GM21737 (cell line): ENCODE measurements around the gene DNAJC28.
A peak's percentile ranks its signal among the peaks of the same experiment; 100 is the strongest.
"Not testable (repeated sequence)": the region's sequence is repeated elsewhere in the genome, so short reads cannot be mapped to it uniquely, and the experiment has no call there.

Experiments
- ATAC-seq: cut with Tn5 transposase; IDR thresholded peaks from one replicate; pipeline ENCODE4 v1.9.1; 2021; ENCODE audit warnings: mild to moderate bottlenecking, moderate library complexity; ENCODE audit not compliant: unreplicated experiment

DNAJC28 gene

DNA sequence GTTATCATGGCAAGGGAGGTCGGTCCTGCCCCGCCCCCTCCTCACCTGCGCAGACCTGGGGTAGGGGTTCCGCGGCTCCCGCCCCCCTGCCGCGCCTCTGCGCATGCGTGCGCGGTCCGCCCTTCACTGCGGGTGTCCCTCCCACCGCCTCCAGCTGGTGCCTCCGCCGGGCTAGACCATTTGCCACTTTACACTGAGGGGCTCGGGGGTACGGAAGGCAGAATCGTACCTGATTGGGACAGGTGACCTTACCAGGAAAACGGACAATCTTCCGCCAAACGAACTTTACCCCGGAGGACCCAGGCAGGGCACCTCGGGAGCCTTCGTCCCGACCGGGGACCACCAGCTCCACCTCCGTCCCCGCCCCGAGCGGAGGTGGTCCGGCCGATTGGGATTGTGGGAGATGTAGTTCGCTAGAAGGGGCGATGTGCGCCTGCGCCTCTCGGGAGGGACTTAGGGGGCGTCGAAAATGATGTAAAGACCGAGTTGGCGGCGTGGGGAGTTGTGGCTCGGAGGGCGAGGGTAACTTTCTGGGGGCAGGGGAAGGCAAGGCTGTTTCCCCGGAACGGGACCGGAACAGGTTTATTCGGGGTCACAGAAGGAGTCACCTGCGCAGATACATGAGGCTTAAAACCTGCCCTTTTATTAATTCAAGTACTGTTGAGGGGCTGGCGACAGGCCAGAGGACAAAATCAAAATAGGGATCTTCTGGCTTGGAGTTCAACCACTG is at the start of gene DNAJC28:
Gene DNAJC28, minus strand, starts transcription at position 344 of the 730 bp plus-strand sequence. CDS start 2,323 bp downstream, outside the sequence.
- peak; percentile 98 for ATAC-seq

DNA sequence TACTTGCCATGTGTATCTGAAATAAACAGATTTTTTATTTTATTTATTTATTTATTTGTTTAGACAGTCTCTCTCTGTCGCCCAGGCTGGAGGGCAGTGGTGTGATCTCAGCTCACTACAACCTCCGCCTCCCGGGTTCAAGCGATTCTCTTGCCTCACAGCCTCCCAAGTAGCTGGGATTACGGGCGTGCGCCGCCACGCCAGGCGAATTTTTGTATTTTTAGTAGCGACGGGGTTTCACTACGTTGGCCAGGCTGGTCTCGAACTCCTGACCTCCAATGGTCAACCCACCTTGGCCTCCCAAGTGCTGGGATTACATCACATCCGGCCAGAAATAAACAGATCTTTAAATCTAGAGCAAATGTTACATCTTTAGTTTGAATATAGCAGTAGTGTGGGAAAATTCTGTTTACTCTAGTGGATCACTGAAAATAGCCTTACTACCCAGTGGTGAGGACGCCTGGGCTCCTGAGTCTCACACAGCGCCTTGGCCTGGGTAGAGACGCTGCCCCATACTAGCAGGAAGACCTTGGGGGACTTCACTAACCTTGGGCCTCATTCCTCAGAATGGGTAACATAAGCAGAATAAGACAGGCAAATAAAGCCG is 49.7 kb upstream of the DNAJC28 start:
- ATAC-seq = no peak

GRCh38 chr21:33540711-33541104 is 49.2 kb upstream of the DNAJC28 start:
- ATAC-seq = no peak

- no peak for ATAC-seq
Measured at GRCh38 chr21:33539616-33540015, 48.1 kb upstream of the DNAJC28 start.

GRCh38 chr21:33537212-33537611 is 45.7 kb upstream of the DNAJC28 start:
- ATAC-seq = no peak

DNA sequence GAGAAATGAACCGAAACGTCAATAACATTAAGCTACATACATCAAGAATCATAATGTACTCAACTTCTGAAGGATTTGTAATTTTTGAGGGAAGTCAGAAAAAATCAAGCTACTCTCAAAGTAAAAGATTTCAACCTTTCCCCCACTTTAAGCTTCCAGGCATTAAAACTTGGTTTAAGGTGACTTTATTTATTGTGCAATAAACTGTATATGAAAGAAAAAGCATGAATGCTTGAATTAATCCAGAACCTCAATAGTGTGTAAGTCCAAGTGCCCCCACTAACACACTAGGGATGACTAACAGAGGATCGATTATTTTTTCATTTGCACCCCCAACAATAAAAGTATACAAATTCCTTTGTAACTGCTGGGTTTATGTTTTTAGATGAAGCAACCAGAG is 39.5 kb upstream of the DNAJC28 start:
- ATAC-seq = no peak

- ATAC-seq = no peak
Measured at GRCh38 chr21:33522953-33523349, 31.4 kb upstream of the DNAJC28 start.

GRCh38 chr21:33522297-33522952 is 30.9 kb upstream of the DNAJC28 start:
- ATAC-seq = no peak

GRCh38 chr21:33518899-33519298 is 27.4 kb upstream of the DNAJC28 start:
- no peak for ATAC-seq

DNA sequence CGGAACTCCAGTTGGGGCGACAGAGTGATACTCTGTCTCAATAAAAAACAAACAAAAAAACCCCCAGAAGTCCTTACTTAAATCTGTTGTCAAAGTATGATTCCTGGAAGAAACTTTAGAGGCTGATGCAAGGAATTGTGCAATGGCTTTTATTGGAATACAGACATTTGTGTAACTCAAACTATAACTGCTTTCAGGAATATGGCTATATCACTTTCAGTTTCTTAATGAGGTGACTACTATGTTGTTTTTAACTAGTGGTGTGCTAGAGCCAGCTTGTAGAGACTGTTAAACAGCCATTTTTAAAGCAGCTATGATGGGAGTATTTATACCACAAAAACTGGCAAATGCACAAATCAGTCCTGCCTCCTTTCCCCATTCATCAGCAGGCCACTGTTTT is 22.7 kb upstream of the DNAJC28 start:
- ATAC-seq = no peak

DNA sequence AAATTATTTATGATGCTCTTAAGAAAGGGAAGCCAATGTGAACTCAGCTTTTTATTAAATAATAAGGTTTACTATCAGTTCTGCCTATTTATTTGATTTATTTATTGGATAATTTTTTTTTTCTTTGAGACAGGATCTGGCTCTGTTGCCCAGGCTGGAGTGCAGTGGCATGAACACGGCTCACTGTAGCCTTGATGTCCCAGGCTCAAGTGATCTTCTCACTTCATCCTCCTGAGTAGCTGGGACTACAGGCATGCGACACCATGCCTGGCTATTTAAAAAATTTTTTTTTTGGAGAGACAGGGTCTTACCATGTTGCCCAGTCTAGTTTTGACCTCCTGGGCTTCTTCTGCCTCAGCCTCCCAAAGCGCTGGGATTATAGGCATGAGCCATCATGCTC is 21.0 kb upstream of the DNAJC28 start:
- no peak for ATAC-seq

DNA sequence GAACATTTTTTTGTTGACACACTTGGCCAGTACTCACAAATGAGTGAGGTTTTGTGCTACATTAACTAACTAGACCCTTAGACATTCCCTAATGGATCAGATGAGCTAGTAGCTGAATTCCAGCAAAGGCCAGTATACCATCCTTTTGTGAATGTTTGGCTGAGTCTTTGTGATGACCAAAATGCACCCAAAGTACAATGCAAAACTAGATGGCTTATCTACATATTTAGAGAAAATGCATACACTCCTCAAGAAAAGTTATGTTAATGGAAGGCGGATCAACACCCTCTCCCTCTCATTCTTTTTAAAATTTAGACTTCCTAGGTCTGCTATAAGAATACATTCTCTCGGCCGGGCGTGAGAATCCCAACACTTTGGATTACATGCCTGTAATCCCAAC is 20.1 kb upstream of the DNAJC28 start:
- no peak for ATAC-seq

- ATAC-seq = no peak
Measured at GRCh38 chr21:33510826-33511225, 19.3 kb upstream of the DNAJC28 start.

DNA sequence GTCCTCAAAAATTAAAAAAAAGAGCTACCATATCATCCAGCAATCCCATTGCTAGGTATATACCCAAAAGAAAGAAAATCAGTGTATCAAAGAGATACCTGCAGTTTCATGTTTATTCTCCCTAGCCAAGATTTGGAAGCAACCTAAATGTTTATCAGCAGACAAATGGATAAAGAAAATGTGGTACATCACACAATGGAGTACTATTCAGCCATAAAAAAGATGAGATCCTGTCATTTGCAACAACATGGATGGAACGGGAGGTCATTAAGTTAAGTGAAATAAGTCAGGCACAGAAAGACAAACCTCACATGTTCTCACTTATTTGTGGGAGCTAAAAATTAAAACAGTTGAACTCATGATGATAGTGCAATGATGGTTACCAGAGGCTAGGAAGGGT is 15.5 kb upstream of the DNAJC28 start:
- ATAC-seq = not testable (repeated sequence)

GRCh38 chr21:33505833-33506232 is 14.3 kb upstream of the DNAJC28 start:
- ATAC-seq = no peak

DNA sequence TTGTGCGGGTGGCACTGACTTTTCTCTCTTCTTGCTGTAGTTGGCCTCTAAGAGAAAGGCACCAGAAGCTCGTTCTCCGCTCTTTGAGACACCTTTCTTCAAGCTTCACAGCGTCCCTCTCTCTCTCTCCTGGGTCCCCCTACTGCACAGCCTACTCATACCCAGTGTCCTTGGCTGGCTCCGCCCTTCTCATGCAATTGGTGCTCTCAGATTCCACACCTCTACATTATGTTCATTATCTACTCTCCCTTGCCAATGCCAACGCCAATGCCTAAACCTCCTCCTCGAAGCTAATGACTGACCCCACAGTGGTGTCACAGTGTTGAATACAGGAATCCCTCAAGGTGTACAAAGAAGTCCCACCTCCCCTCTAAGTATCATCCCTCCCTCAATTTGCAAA is 4.8 kb upstream of the DNAJC28 start:
- no peak for ATAC-seq

GRCh38 chr21:33495743-33496142 is 4.2 kb upstream of the DNAJC28 start:
- no peak for ATAC-seq

GRCh38 chr21:33493756-33494155 is 2.2 kb upstream of the DNAJC28 start:
- ATAC-seq = no peak

DNA sequence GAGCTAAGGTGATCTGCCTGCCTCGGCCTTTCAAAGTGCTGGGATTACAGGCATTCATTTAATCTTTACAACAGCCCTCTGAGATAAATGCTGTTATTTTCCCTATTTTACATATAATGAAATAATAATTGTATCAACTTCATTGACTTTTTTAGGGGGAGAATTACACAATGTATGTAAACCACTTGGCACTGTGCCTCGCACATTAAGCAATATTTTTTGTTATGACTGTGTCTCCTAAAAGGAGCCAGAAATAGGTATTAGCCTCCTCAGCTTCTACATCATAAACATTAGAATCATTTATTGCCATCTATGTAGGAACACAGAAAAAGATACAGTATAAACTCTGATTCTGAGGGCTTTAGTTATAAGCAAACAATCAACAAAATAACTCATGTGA is 1.1 kb upstream of the DNAJC28 start:
- no peak for ATAC-seq

- ATAC-seq = no peak
Measured at GRCh38 chr21:33490991-33491372, 534 bp downstream of the DNAJC28 start.

DNA sequence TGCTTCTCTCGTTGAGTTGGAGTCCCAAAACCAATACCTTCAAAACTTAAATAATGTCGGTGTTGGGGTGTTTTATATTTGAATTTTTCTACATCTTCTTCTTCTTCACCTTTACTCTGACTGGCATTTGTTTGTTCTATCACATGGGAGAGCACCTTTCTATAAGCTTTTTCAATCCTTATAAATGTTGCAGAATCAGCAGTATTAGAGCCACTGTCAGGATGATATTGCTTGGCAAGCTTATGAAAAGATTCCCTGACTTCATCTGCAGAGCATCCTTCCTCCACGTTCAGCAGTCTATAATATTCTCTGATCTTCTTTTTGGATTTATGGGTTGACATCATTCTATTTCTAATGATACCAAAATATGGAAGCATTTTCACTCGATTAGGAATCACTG is 2.6 kb downstream of the DNAJC28 start:
- ATAC-seq = no peak

- no peak for ATAC-seq
Measured at GRCh38 chr21:33487996-33488395, 3.5 kb downstream of the DNAJC28 start.
